Esophagus squamous epithelium (tissue), 5 donors: Measurements from ENCODE around the gene CHCHD3. TPM values are rescaled to one million over a fixed set of nuclear protein-coding genes. Genes with fewer than 3 reads are reported as not detected.
"Not testable (repeated sequence)": the region's sequence is repeated elsewhere in the genome, so short reads cannot be mapped to it uniquely, and the experiment has no call there.

Experiments
- DNase-seq: peaks from one replicate; lab custom pipeline; 2025; lab: John Stamatoyannopoulos, UW
- H3K27ac ChIP-seq, 4 donors: fragments of 200-600 bp; sonication (generic); one replicate each; pipeline ENCODE4 v1.5.1; 2016 to 2019; ENCODE audit warnings: mild to moderate bottlenecking in 1 of 4
- H3K27me3 ChIP-seq, 4 donors: fragments of 200-600 bp; sonication (generic); 1 replicate in 3 of 4; 2 replicates in 1 of 4; pipeline versions ENCODE4 v1.5.1 to v1.6.0; 2017 to 2021; ENCODE audit warnings: antibody characterized with exemption in 1 of 4
- H3K36me3 ChIP-seq, 3 donors: fragments of 200-600 bp; sonication (generic); one replicate each; pipeline ENCODE4 v1.5.1; 2016 to 2019
- H3K4me1 ChIP-seq, 3 donors: fragments of 200-600 bp; sonication (generic); one replicate each; pipeline ENCODE4 v1.5.1; 2017 to 2019
- H3K4me3 ChIP-seq, 4 donors: fragments of 200-600 bp; sonication (generic); 1 replicate in 3 of 4; 2 replicates in 1 of 4; pipeline ENCODE4 v1.5.1; 2016 to 2019; ENCODE audit warnings: mild to moderate bottlenecking in 2 of 4, moderate library complexity in 1 of 4
- H3K9me3 ChIP-seq, 3 donors: fragments of 200-600 bp; sonication (generic); one replicate each; pipeline ENCODE4 v1.5.1; 2016 to 2019
- POLR2A ChIP-seq, 4 donors: fragments of 450-650 bp; IDR thresholded peaks; one replicate each; pipeline ENCODE4 v1.6.1; 2017; ENCODE audit warnings: antibody characterized with exemption in 4 of 4, mild to moderate bottlenecking in 4 of 4, moderate library complexity in 3 of 4
- WGBS, 2 donors: methylation state at CpG; one replicate each; pipeline ENCODE4 v1.1.5; 2018; 5-methylcytosine and 5-hydroxymethylcytosine counted together
- intact Hi-C: fragments of 100-400 bp; cut with DNase I; formaldehyde crosslinking; loops from one replicate; pipeline ENCODE4 v1.15.0; 2022
- total RNA-seq, 4 donors: library from RNA; depleted of rRNA; stranded (reverse); fragments of >200 nt; gene quantifications; one replicate each; pipeline ENCODE4 v1.1.0, GENCODE V29; 2016
- TF ChIP-seq, protein P1 (sequence below), 6 experiments: fragments of 450-650 bp in 4 of 6; fragments of 200-600 bp in 2 of 6; sonication (generic) in 2 of 6; IDR thresholded peaks; one replicate each; pipeline ENCODE4 v1.5.1; 2016 to 2019; ENCODE audit warnings: antibody characterized with exemption in 6 of 6, mild to moderate bottlenecking in 4 of 6, moderate library complexity in 4 of 6
- donor health status: DM: yes; HTN: yes; CAD: no.

CHCHD3 gene
- total RNA-seq, 4 donors from 2014 or later = 36.8 to 55.0 (median 40.9) TPM

DNA sequence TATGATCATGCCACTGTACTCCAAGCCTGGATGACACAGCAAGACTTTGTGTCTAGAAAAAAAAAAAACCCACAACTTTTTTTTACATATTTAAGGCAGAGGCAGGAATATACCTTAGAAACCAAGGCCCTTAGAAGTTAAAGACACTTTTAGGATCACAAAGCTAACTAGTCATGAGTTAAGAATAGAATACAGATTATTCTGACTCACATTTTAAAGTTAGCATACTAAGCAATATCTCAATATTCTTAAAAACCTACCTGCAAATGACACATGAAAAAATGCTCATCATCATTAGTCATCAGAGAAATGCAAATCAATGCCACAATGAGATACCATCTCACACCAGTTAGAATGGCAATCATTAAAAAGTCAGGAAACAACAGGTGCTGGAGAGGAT lies 177.7 kb downstream of the CHCHD3 start:
- Histone ChIP-seq H3K4me1 (no peaks in the 10 kb centered on the region), H3K27me3 (no peaks in the 10 kb centered on the region), H3K9me3 (no peaks in the 10 kb centered on the region), H3K27ac (no peak overlapping the region), H3K4me3 (no peak overlapping the region), H3K36me3 (peaks cover 0 to 24% (median 0%) of the 10 kb centered on the region in 3 donors)
- TF ChIP-seq, protein P1, sequence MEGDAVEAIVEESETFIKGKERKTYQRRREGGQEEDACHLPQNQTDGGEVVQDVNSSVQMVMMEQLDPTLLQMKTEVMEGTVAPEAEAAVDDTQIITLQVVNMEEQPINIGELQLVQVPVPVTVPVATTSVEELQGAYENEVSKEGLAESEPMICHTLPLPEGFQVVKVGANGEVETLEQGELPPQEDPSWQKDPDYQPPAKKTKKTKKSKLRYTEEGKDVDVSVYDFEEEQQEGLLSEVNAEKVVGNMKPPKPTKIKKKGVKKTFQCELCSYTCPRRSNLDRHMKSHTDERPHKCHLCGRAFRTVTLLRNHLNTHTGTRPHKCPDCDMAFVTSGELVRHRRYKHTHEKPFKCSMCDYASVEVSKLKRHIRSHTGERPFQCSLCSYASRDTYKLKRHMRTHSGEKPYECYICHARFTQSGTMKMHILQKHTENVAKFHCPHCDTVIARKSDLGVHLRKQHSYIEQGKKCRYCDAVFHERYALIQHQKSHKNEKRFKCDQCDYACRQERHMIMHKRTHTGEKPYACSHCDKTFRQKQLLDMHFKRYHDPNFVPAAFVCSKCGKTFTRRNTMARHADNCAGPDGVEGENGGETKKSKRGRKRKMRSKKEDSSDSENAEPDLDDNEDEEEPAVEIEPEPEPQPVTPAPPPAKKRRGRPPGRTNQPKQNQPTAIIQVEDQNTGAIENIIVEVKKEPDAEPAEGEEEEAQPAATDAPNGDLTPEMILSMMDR (IDR thresholded peaks at IDR 0.05) = no peak
- no peak for TF ChIP-seq POLR2A (IDR thresholded peaks at IDR 0.05)
- intact Hi-C loops = no loop called here
- DNase-seq = no peak

DNA sequence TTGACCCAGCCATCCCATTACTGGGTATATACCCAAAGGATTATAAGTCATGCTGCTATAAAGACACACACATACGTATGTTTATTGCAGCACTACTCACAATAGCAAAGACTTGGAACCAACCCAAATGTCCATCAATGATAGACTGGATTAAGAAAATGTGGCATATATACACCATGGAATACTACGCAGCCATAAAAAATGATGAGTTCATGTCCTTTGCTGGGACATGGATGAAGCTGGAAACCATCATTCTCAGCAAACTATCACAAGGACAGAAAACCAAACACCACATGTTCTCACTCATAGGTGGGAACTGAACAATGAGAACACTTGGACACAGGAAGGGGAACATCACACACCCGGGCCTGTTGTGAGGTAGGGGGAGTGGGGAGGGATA lies 179.6 kb downstream of the CHCHD3 start:
- H3K4me1 ChIP-seq, H3K27me3 ChIP-seq, DNase-seq, H3K4me3 ChIP-seq, H3K27ac ChIP-seq, intact Hi-C loops, H3K9me3 ChIP-seq: not testable (repeated sequence)
- 85 to 95% methylated on average over 3 of the region's 3 CpGs for WGBS, 2 donors
- H3K36me3 ChIP-seq = peaks cover 0 to 17% (median 0%) of the 10 kb centered on the region in 3 donors

DNA sequence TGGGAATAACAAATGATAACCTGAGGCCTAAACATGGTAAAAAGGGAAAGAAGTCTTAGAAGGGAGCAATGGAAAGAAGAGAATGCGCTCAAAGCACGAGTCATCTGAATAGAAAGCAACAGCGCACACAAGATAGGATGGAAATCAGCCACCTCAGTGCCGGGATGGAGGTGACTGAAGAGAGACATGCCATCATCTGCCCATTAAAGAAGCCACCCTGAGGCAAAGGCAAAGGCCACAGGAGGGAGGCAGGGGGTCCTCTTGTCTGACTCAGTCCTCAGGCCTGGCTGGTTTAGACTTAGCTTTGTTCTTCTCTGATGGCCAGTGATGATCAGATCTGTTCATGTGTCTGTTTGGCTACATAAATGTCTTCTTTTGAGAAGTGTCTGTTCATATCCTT lies 180.6 kb downstream of the CHCHD3 start:
- H3K27me3 ChIP-seq = no peaks in the 10 kb centered on the region
- H3K4me1 ChIP-seq = no peaks in the 10 kb centered on the region
- 76 to 83% methylated on average over 4 of the region's 4 CpGs for WGBS, 2 donors
- H3K36me3 ChIP-seq = peaks cover 0 to 17% (median 0%) of the 10 kb centered on the region in 3 donors
- DNase-seq = no peak
- H3K27ac ChIP-seq = no peak overlapping the region
- H3K4me3 ChIP-seq = no peak overlapping the region
- intact Hi-C loops = no loop called here
- TF ChIP-seq POLR2A (IDR thresholded peaks at IDR 0.05) = no peak
- TF ChIP-seq, protein P1 (IDR thresholded peaks at IDR 0.05) = no peak
- no peaks in the 10 kb centered on the region for H3K9me3 ChIP-seq

DNA sequence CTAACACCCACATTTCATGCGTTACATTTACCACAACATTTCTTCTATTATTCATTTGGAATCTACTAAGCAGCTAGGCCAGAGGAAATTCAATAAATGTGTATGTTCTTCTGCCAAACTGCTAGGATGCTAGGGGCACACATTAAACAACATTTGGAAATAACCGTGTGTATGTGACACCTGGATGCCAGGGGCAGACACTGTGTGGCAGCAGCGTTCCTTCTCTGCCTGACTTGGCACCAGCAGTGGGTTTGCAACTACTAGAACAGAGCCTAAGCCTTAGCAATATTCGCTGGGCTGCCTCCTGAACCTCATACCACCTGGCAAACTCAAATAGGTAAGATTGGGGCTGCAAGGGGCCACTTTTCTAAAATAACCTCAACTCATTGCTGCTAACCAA lies 182.1 kb downstream of the CHCHD3 start:
- no peak for DNase-seq
- Histone ChIP-seq H3K36me3 (peaks cover 0 to 10% (median 0%) of the 10 kb centered on the region in 3 donors), H3K27ac (no peak overlapping the region), H3K4me1 (no peaks in the 10 kb centered on the region), H3K27me3 (no peaks in the 10 kb centered on the region), H3K4me3 (no peak overlapping the region), H3K9me3 (no peaks in the 10 kb centered on the region)
- intact Hi-C loops = no loop called here
- TF ChIP-seq, protein P1 (IDR thresholded peaks at IDR 0.05) = no peak
- no peak for TF ChIP-seq POLR2A (IDR thresholded peaks at IDR 0.05)
- 87 to 90% methylated on average over 4 of the region's 4 CpGs for WGBS, 2 donors

DNA sequence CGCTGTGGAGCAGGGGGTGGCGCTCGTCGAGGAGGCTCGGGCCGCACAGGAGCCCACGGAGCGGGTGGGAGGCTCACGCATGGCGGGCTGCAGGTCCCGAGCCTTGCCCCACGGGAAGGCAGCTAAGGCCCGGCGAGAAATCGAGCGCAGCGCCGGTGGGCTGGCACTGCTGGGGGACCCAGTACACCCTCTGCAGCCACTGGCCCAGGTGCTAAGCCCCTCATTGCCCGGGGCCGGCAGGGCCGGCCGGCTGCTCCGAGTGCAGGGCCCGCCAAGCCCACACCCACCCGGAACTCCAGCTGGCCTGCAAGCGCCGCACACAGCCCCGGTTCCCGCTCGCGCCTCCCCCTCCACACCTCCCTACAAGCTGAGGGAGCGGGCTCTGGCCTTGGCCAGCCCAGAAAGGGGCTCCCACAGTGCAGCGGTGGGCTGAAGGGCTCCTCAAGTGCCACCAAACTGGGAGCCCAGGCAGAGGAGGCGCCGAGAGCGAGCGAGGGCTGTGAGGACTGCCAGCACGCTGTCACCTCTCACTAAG lies 183.2 kb downstream of the CHCHD3 start:
- H3K27ac ChIP-seq, H3K27me3 ChIP-seq, H3K4me3 ChIP-seq, H3K4me1 ChIP-seq, DNase-seq, H3K9me3 ChIP-seq, intact Hi-C loops, H3K36me3 ChIP-seq: not testable (repeated sequence)
- 97 to 100% methylated on average over 1 to 5 of the region's 38 CpGs for WGBS, 2 donors

DNA sequence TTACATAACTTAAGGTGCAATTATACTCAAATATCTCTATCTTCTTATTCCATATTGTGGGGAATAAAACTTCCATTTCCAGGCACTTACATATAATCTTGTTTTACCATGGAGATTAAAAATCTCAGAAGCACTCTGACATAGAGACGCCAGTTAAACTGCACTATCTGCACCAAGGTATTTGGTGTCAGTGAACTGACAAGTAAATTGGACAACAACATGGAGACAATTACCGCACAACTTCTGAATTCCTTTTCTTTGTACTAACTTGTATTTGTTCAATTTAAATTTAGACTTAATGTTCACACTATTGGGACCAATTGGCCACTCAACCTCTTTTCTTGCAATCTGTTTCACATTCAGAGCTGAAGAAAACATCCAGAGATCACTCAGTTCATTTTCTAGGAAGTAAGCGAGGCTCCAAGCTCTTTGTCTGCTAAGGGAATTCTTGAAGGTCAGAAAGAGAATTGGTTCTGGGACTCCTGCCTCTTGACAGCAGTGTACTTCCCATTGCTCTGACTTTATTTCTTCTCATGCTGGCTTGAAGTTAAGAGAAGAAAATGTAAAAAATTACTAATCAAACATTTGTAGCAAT lies 184.7 kb downstream of the CHCHD3 start:
- intact Hi-C loops = no loop called here
- 96 to 98% methylated on average over 3 of the region's 3 CpGs for WGBS, 2 donors

More for the DNA sequence above, 184.7 kb downstream of the CHCHD3 start:
- DNase-seq = no peak
- Histone ChIP-seq H3K27ac (no peak overlapping the region), H3K4me1 (no peaks in the 10 kb centered on the region), H3K36me3 (peaks cover 0 to 10% (median 0%) of the 10 kb centered on the region in 3 donors), H3K27me3 (no peaks in the 10 kb centered on the region), H3K9me3 (no peaks in the 10 kb centered on the region), H3K4me3 (no peak overlapping the region)
- TF ChIP-seq, protein P1 (IDR thresholded peaks at IDR 0.05) = no peak
- TF ChIP-seq POLR2A (IDR thresholded peaks at IDR 0.05) = no peak
